ENCODE data around the gene CA11.

DNA sequence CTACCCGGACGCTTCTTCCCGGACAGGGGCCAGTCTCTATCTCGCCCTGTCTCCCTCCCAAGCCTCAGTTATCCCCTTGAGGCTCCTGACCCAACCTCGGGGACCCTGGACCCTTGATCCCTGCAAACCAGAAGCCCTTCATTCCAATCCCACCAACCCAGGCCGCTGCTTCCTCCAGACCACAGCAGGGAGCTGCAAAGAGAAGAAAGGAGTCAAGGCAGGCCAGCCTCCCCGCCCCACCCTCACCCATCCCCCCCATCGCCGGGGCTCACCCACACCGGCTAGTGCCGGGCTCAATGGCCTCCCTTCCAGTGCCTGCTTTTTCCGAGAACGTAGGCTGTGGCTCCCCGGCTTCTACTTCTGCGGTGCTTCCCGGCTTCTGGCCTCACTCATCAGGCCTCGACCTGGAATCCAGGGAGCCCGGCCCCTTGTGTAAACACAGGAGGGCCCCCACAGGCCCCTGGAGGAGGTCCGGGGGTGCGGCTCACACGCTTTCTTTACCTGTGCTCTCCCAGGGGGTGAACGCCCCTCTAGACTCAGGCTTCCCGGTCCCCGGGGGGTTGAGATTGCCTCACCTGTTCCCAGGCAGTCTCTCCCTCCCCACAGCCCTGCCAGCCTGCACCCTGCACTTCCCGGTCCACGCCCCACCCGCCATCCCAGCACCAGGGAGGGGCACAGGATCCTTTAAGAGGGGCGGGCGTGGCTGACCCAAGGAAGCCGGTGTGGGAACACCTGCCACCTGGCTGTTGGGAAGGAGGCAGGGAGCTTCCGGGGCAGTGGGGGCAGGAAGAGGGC, 31.4 kb downstream of the CA11 start, which contains the start of gene FAM83E:
- TF ChIP-seq, protein P1, sequence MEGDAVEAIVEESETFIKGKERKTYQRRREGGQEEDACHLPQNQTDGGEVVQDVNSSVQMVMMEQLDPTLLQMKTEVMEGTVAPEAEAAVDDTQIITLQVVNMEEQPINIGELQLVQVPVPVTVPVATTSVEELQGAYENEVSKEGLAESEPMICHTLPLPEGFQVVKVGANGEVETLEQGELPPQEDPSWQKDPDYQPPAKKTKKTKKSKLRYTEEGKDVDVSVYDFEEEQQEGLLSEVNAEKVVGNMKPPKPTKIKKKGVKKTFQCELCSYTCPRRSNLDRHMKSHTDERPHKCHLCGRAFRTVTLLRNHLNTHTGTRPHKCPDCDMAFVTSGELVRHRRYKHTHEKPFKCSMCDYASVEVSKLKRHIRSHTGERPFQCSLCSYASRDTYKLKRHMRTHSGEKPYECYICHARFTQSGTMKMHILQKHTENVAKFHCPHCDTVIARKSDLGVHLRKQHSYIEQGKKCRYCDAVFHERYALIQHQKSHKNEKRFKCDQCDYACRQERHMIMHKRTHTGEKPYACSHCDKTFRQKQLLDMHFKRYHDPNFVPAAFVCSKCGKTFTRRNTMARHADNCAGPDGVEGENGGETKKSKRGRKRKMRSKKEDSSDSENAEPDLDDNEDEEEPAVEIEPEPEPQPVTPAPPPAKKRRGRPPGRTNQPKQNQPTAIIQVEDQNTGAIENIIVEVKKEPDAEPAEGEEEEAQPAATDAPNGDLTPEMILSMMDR (IDR thresholded peaks at IDR 0.05; ENCODE audit: low read length) = no peak
- TF ChIP-seq EZH2 (optimal IDR thresholded peaks at IDR 0.05; ENCODE audit: low read depth, low read length) = no peak
